Hepatocyte (in vitro differentiated cells): Measurements from ENCODE around the gene CBY3.
"Not testable (repeated sequence)": the region's sequence is repeated elsewhere in the genome, so short reads cannot be mapped to it uniquely, and the experiment has no call there.

Experiments used
- CTCF ChIP-seq: fragments of 200-600 bp; sonication (generic); IDR thresholded peaks from 2 replicates; pipeline ENCODE4 v1.5.1; 2016; ENCODE audit warnings: antibody characterized with exemption, mild to moderate bottlenecking; ENCODE audit not compliant: poor library complexity
- EZH2 ChIP-seq: fragments of 200-600 bp; sonication (generic); IDR thresholded peaks from 2 replicates; pipeline ENCODE4 v1.6.1; 2016; ENCODE audit warnings: antibody characterized with exemption, mild to moderate bottlenecking, borderline replicate concordance

- TF ChIP-seq CTCF, EZH2: not testable (repeated sequence)
These were observed 8.4 kb upstream of the CBY3 start for GRCh38 chr5:179689212-179689611.
